VCaP (cell line): ENCODE measurements around the gene ATP5IF1.
A peak's percentile ranks its signal among the peaks of the same experiment; 100 is the strongest.

Source experiments
- H3K27ac ChIP-seq: fragments of 450-650 bp; 2 replicates; pipeline ENCODE4 v1.5.1; 2017
- TF ChIP-seq, protein P1 (sequence below): fragments of 450-650 bp; conservative IDR thresholded peaks from 2 replicates; pipeline ENCODE4 v1.5.1; 2017; ENCODE audit warnings: mild to moderate bottlenecking, moderate library complexity

Gene ATP5IF1

DNA sequence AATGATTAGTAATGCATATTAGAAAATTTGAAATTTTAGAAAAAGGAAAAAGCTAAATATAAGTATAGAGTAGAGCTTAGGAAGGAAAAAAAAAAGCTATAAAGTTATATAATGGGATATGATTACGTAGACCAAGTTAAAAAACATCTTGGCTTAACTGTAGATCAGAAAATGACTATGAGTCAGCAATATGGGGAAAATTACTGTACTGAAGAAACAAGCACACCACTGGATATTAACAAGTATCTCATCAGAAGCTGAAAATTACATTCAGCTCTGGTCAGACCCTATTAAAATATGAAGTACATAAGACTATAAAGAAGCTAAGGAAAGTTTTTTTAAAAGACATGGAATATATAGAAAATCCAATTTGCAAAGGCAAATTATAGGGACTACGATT lies 22.6 kb upstream of the ATP5IF1 start:
- H3K27ac ChIP-seq: no peak overlapping the region
- TF ChIP-seq, protein P1, sequence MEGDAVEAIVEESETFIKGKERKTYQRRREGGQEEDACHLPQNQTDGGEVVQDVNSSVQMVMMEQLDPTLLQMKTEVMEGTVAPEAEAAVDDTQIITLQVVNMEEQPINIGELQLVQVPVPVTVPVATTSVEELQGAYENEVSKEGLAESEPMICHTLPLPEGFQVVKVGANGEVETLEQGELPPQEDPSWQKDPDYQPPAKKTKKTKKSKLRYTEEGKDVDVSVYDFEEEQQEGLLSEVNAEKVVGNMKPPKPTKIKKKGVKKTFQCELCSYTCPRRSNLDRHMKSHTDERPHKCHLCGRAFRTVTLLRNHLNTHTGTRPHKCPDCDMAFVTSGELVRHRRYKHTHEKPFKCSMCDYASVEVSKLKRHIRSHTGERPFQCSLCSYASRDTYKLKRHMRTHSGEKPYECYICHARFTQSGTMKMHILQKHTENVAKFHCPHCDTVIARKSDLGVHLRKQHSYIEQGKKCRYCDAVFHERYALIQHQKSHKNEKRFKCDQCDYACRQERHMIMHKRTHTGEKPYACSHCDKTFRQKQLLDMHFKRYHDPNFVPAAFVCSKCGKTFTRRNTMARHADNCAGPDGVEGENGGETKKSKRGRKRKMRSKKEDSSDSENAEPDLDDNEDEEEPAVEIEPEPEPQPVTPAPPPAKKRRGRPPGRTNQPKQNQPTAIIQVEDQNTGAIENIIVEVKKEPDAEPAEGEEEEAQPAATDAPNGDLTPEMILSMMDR: no peak

DNA sequence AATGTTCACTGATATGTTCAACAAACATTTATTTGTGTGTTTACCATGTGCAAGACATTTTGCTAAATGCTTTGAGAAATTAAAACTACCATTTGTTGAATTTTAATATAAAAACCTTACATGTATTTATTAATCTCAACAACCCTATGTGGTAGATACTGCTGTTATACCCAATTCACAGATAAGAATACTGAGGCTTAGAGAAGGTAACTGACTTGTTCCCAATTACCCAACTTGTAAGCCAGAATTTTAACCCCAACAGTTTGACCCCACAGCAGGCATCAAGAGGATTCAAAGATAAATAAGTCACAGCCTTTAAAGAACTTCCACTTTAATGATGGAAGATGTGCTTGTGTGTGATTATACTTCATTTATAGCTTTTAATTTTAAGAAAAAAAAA lies 6.8 kb upstream of the ATP5IF1 start:
- TF ChIP-seq, protein P1: no peak
- no peak overlapping the region for H3K27ac ChIP-seq

DNA sequence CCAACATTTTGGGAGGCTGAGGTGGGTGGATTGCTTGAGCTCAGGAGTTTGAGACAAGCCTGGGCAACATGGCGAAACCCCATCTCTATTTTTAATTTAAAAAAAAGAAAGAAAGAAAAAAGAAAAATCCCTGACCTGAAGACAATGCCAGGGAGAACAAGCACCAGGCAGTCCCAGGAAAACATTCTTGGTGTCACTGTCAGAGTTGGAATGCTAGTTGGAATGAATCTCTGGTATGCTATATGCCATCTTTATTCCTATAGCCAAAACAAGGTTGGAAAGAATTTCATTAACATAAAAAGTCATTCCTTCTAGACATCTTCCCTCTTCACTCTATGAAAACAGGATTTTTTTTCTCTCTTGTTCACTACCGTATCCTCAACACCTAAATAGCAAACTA lies 5.9 kb upstream of the ATP5IF1 start:
- H3K27ac ChIP-seq: no peak overlapping the region
- TF ChIP-seq, protein P1: no peak

DNA sequence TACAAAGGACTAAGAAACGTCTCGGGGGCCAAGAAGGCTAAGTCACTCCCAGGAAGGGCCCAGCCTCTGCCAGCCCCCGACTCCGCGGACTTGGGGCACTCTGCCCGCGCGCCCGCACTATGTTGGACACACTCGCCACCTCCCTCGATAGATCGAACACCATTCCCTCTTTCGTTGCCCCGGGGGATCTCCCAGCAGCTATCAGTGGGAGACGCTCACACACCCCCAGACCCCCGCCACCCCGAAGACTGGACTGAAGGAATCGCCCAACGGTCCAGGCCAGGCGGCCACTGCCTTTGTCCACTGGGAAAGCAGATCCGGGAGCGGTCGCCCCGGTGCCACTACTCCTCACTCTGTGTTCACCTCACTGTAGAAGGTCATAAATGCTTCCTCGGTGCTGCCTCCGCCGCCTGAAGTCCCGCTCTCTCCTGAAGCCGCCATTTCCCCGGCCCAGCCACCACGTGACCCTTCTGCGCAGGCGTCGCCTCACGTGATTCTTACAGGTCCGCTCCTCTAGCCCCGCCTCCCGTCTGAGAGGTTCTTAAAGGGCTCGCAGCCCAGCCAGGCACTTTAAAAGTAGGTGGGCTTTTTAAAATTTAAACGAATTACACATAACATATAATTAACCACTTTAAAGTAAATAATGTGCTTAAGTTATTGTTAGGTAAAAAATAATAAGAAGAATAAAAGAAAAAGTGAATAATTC lies 3.2 kb upstream of the ATP5IF1 start, which contains the start of gene DNAJC8:
DNAJC8 (minus strand) TSS at position 472 of the 706 bp plus-strand sequence; CDS start at position 441, 31 bp downstream.
- TF ChIP-seq, protein P1: no peak
- peak within 1 kb of the TSS; percentile 77 for H3K27ac ChIP-seq

DNA sequence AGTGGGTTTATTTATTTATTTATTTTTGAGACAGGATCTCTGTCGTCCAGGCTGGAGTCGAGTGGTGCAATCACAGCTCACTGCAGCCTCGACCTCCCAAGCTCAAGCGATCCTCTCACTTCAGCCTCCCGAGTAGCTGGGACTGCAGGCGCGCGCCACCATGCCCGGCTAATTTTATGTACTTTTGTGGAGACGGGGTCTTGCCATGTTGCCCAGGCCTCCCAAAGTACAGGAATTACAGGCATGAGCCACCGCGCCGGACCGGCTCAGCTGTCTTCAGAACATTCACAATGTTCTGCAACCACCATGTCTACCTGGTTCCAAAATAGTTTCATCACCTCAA lies 2.7 kb upstream of the ATP5IF1 start:
- TF ChIP-seq, protein P1: no peak
- peak overlapping the region; percentile 77; the same call in 1 of the 2 replicates for H3K27ac ChIP-seq

DNA sequence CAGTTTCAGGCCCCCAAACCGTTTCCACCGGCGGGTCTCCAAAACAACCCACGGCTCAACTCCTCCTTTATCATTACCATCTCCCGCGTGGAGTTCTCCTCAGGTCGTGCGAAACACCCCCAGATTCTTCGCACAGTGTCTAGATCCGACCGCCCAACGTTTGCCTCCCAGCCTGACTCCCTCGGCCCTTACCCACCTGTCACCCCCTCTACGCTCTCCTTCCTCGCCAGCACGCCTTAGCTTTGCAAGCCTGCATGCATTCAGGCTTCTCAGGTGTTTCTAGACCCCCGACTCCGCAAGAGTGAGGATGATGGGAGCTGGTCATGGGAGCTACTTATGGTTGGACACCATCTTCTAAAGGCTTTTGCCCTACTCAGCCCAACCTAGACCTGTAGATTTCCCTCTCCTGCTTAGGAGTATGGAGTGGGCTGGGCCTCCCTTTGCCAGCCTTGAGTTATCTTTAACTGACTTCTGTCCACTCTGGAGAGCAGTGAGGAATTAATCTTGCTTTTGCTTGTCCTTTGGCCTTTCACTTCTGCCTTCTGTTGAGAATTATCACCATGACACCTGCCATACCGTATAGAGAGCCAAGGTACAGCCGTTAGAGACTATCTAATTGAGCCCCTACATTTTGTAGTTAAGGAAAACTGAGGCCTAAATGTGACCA lies 865 bp downstream of the ATP5IF1 start:
- peak overlapping the region; percentile 88 for H3K27ac ChIP-seq
- TF ChIP-seq, protein P1: no peak

DNA sequence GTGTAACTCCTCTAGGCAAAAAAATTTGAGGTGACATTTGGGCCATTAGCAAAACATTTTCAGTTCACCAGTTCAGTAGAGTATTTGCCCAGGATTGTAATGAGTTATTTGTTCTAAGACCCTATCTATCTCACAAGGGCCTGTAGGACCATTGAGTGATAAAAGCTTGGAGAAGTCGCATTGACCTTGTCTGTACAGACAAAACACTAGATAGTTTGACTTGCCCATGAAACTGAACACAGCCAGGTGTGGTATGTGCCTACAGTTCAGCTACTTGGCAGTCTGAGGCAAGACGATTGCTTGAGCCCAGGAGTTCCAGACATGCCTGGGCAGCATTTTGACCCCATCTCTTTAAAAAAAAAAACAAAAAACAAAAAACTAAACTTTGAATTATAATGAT lies 3.1 kb downstream of the ATP5IF1 start:
- TF ChIP-seq, protein P1: no peak
- no peak overlapping the region for H3K27ac ChIP-seq
